OCI-LY7 (cell line): Measurements from ENCODE around the gene ARID4A. TPM values are rescaled to one million over a fixed set of nuclear protein-coding genes. Genes with fewer than 3 reads are reported as not detected.
"Not testable (repeated sequence)": the region's sequence is repeated elsewhere in the genome, so short reads cannot be mapped to it uniquely, and the experiment has no call there.

Experiments used
- BruUV-seq: library from RNA; stranded (reverse); fragments of 400-500 nt; replicated peaks from 2 replicates; lab custom pipeline; 2021; lab: Mats Ljungman, UMichigan
- CTCF ChIA-PET: fragments of 300-600 bp; sonication (Branson Sonifier 250); formaldehyde crosslinking; loops from one replicate; lab custom pipeline; 2022; ENCODE audit warnings: antibody characterized with exemption; ENCODE audit not compliant: unreplicated experiment; lab: Charles Lee
- POLR2A ChIA-PET: fragments of 300-600 bp; sonication (Branson Sonifier 250); formaldehyde crosslinking; loops from one replicate; lab custom pipeline; 2022; ENCODE audit warnings: antibody characterized with exemption; lab: Charles Lee
- DNase-seq: peaks from one replicate; pipeline ENCODE4 v3.0.0-alpha.2; 2015; ENCODE audit warnings: low spot score
- H2AFZ ChIP-seq: fragments of 200-600 bp; sonication (generic), shearing (Covaris generic); 2 replicates; pipeline ENCODE4 v1.6.1; 2014; ENCODE audit warnings: mild to moderate bottlenecking, antibody characterized with exemption, low read length, moderate library complexity
- H3K27ac ChIP-seq: fragments of 200-600 bp; sonication (generic); 2 replicates; pipeline ENCODE4 v1.5.1; 2014; ENCODE audit warnings: mixed run types, low read depth, mild to moderate bottlenecking, moderate library complexity, low read length, inconsistent platforms; ENCODE audit not compliant: poor library complexity, severe bottlenecking
- H3K36me3 ChIP-seq: fragments of 200-600 bp; sonication (generic); 2 replicates; pipeline ENCODE4 v1.6.1; 2014; ENCODE audit warnings: mild to moderate bottlenecking, antibody characterized with exemption, low read length, moderate library complexity, mixed read lengths; ENCODE audit not compliant: insufficient read depth
- H3K4me1 ChIP-seq: fragments of 200-600 bp; sonication (generic); 2 replicates; pipeline ENCODE4 v1.5.1; 2014; ENCODE audit warnings: mild to moderate bottlenecking, low read length; ENCODE audit not compliant: insufficient read depth, poor library complexity, severe bottlenecking
- H3K4me2 ChIP-seq: fragments of 200-600 bp; sonication (generic); 2 replicates; pipeline ENCODE4 v1.6.1; 2014; ENCODE audit warnings: mild to moderate bottlenecking, low read length
- H3K4me3 ChIP-seq: fragments of 200-600 bp; sonication (generic); 2 replicates; pipeline ENCODE4 v1.5.1; 2014; ENCODE audit warnings: mild to moderate bottlenecking, low read depth, low read length; ENCODE audit not compliant: poor library complexity, severe bottlenecking
- H3K79me2 ChIP-seq: fragments of 200-600 bp; sonication (generic); 2 replicates; pipeline ENCODE4 v1.6.1; 2016; ENCODE audit warnings: low read depth, mild to moderate bottlenecking, low read length, moderate library complexity, mixed read lengths; ENCODE audit not compliant: insufficient read depth
- H3K9me2 ChIP-seq: fragments of 200-600 bp; sonication (generic); 2 replicates; pipeline ENCODE4 v1.6.1; 2016; ENCODE audit warnings: mild to moderate bottlenecking, low read length, mixed read lengths; ENCODE audit not compliant: insufficient read depth
- H3K9me3 ChIP-seq: fragments of 200-600 bp; sonication (generic); 2 replicates; pipeline ENCODE4 v1.6.1; 2014; ENCODE audit warnings: mild to moderate bottlenecking, mixed run types, low read length, mixed read lengths
- H4K20me1 ChIP-seq: fragments of 200-600 bp; sonication (generic); 2 replicates; pipeline ENCODE4 v1.6.1; 2014; ENCODE audit warnings: mild to moderate bottlenecking, antibody characterized with exemption, low read length, moderate library complexity, mixed read lengths; ENCODE audit not compliant: insufficient read depth
- CTCF ChIP-seq: fragments of 200-600 bp; sonication (generic); conservative IDR thresholded peaks from 2 replicates; pipeline ENCODE4 v1.5.1; 2014; ENCODE audit warnings: mild to moderate bottlenecking, antibody characterized with exemption, low read length, moderate library complexity, mixed read lengths
- EZH2phosphoT487 ChIP-seq: fragments of 200-600 bp; sonication (generic); IDR thresholded peaks from 2 replicates; pipeline ENCODE4 v1.6.1; 2018; ENCODE audit warnings: low read depth, borderline replicate concordance, mild to moderate bottlenecking, mixed run types, antibody characterized with exemption, low read length, moderate library complexity, mixed read lengths
- intact Hi-C: fragments of 100-400 bp; cut with micrococcal nuclease; formaldehyde crosslinking; loops from one replicate; pipeline ENCODE4 v1.10.0; 2022; ENCODE audit not compliant: unreplicated experiment
- total RNA-seq, 2 experiments: library from RNA; depleted of rRNA in 1 of 2; stranded (reverse); fragments of >200 nt in 1 of 2; shearing (Covaris generic) in 1 of 2; gene quantifications; 2 replicates each; pipeline ENCODE4 v1.2.3, GENCODE V29; 2014 to 2022

ARID4A gene
- total RNA-seq, 2 experiments from 2014 or later = 10.3 to 38.2 TPM

GRCh38 chr14:58341152-58341748 is 42.9 kb downstream of the ARID4A start:
- ChIA-PET POLR2A (interaction anchor here (0.5 to 1.3 kb wide), 2 partner anchors 9 to 84 kb away, joined by 3 to 5 read pairs; no protein-coding TSS in a partner anchor), CTCF (no interaction called here)
- Histone ChIP-seq H3K36me3 (peaks cover 55% of the 10 kb centered on the region), H3K4me1 (no peaks in the 10 kb centered on the region), H3K4me2 (no peak overlapping the region), H3K9me2 (no peaks in the 10 kb centered on the region), H2AFZ (no peak overlapping the region), H3K9me3 (no peaks in the 10 kb centered on the region), H3K27ac (no peak overlapping the region), H3K79me2 (no peaks in the 10 kb centered on the region), H4K20me1 (no peaks in the 10 kb centered on the region), H3K4me3 (no peak overlapping the region)
- intact Hi-C loops = no loop called here
- no peak for DNase-seq
- BruUV-seq = no TSS peak
- no peak for TF ChIP-seq EZH2phosphoT487
- TF ChIP-seq CTCF = no peak

- BruUV-seq, DNase-seq, H3K9me3 ChIP-seq, CTCF ChIA-PET, H3K9me2 ChIP-seq, H2AFZ ChIP-seq, H4K20me1 ChIP-seq, H3K4me1 ChIP-seq, intact Hi-C loops, H3K4me2 ChIP-seq, H3K27ac ChIP-seq, H3K79me2 ChIP-seq, H3K4me3 ChIP-seq: not testable (repeated sequence)
- POLR2A ChIA-PET = interaction anchor here (0.6 kb wide), 1 partner anchor 114 kb away, joined by 3 read pairs; no protein-coding TSS in a partner anchor
- peaks cover 60% of the 10 kb centered on the region for H3K36me3 ChIP-seq
These were observed 45.2 kb downstream of the ARID4A start for GRCh38 chr14:58343535-58343934.

GRCh38 chr14:58353516-58354299 is 55.4 kb downstream of the ARID4A start:
- intact Hi-C loops = no loop called here
- CTCF ChIA-PET = no interaction called here
- H3K9me2 ChIP-seq = no peaks in the 10 kb centered on the region
- POLR2A ChIA-PET = no interaction called here
- no peak overlapping the region for H3K4me2 ChIP-seq
- H3K4me1 ChIP-seq = no peaks in the 10 kb centered on the region
- no peaks in the 10 kb centered on the region for H4K20me1 ChIP-seq
- TF ChIP-seq EZH2phosphoT487 (no peak), CTCF (no peak)
- H3K9me3 ChIP-seq = no peaks in the 10 kb centered on the region
- no peak for DNase-seq
- peaks cover 78% of the 10 kb centered on the region for H3K36me3 ChIP-seq
- no peaks in the 10 kb centered on the region for H3K79me2 ChIP-seq
- H2AFZ ChIP-seq = no peak overlapping the region
- BruUV-seq = no TSS peak
- H3K27ac ChIP-seq = no peak overlapping the region
- no peak overlapping the region for H3K4me3 ChIP-seq
